Activated effector memory CD4-positive, alpha-beta T cell treated with anti-CD3 and anti-CD28 coated beads, Interleukin-2, amount 50 U/mL, for 16 hours (primary cell): ENCODE data around the gene PPP6R1.
A peak's percentile ranks its signal among the peaks of the same experiment; 100 is the strongest.

ENCODE experiments used
- DNase-seq: peaks from one replicate; pipeline ENCODE4 v3.0.0-alpha.2; 2020

Gene PPP6R1

DNA sequence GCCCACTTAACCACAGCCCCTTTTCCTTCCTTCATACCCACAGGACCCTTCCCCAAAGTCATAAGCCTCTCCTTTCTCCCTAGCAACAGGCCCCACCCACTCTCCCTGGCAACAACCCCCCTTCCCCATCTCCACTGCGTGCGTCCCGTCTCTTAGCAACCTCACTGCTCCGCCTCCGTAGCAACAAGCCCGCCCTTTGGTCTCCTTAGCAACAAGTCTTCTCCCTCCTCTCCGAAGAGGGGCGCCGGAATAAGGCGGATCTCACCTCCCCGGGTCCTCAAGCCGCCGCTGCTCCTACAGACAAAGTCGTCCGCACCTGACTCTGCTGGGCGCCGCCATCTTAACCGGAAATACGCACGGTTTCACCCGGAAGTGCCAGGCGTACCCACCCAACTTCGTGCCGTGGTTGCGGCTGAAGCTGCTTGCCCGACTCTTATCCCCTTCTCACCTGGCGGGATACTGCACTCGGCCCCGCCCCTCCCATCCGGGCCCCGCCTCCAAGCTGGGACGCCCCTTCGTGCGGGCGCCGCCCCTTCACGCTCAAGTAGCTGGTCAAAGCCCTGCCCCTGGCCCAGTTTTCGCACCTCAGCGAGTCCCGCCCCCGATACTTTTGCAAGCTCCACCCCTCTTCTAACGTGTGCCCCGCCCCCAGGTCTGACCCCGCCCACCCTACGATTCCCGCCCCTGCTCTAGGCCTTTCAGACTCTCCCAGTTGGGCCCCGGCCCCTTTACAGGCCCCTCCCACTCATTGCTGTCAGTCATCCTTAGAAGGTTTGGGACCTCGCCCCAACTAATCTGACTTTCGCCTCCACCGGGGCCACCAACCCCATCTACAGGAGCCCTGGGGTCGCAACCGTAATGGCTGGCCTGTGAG is 21.2 kb upstream of the PPP6R1 start, which contains the start of gene HSPBP1:
HSPBP1 (minus strand) TSS at position 341 of the 874 bp plus-strand sequence. CDS start 502 bp downstream, outside the sequence.
- peak; percentile 97 for DNase-seq

- DNase-seq: no peak
Measured at GRCh38 chr19:55279340-55279739, 20.5 kb upstream of the PPP6R1 start.

DNA sequence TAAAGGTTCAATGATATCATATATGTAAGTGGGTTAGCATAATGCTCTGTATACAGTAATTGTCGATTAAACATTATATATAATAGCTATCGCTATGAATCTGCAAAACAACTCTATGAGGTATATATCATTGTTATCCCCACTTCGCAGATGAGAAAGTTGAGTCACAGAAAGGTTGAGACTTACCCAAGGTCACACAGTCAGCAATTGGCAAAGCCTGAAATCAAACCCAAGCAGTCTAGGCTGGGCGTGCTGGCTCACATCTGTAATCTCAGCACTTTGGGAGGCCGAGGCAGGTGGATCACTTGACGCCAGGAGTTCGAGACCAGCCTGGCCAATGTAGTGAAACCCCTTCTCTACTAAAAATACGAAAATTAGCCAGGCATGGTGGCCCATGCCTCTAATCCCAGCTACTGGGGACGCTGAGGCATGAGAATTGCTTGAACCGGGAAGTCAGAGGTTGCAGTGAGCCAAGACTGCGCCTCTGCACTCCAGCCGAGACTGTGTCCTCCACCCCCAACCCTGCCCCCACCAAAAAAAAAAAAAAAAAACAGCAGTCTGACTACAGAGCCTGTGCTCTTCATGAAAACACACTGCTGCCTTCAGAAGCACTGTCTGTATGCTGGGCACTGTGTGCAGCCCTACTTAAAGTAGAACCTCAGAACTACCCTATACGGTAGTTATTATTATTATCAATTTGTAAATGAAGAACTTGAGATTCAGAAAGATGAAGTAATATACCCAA is 19.7 kb upstream of the PPP6R1 start:
- no peak for DNase-seq

DNA sequence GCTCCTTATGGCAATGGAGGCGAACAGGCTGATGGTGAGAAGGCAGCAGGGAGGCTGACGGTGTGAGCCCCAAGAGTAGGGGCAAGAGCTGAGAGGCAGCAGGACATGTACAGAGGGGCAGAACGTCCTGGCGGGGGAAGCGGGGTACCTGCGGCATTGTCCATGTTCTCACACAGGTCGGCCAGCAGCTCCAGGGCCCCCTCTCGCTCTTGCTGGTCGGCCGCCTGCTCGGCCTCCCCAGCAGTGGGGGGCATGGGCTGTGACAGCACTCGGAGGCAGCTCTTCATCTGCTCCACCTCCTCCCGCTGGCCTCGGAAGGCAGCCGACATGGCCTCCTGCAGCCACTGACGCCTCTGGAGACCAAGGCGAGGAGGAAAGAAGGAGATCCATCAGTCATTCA is 18.7 kb upstream of the PPP6R1 start:
- DNase-seq: no peak

- DNase-seq: no peak
Measured at GRCh38 chr19:55276720-55277430, 18.1 kb upstream of the PPP6R1 start.

GRCh38 chr19:55275851-55276719 is 17.3 kb upstream of the PPP6R1 start:
- no peak for DNase-seq

DNA sequence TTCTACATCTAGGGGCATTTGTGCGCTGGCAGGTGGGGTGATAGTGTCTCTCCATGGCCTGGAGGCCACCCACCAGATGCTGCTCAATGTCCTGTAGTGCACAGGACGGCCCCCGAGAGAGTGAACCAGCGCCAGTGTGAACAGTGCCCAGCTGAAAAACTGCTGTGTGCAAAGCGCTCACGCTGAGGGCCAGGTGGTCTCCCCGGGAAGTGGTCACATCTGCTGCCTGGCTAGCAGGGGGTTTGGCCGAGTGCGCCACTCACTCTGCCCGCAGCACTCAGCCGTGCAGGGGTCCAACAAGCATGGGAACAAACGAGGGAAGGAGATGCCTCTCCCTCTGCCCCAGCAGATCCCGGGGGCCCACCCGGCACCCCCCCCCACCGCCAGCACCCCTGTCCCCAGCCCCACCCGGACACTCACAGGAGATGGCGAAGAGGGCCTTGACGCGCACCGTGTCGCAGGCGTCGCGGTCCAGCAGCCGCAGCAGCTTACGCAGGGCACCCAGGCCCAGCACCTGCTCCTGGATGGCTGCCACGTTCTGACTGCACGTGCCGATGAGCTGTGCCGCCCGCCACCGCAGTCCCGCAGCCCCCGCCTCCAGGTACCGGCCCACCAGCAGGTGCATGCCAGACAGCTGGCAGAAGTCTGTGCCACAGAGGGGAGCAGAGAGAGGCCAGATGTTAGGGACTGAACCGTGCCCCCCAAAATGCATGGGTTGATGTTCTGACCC is 15.3 kb upstream of the PPP6R1 start:
- DNase-seq: no peak

DNA sequence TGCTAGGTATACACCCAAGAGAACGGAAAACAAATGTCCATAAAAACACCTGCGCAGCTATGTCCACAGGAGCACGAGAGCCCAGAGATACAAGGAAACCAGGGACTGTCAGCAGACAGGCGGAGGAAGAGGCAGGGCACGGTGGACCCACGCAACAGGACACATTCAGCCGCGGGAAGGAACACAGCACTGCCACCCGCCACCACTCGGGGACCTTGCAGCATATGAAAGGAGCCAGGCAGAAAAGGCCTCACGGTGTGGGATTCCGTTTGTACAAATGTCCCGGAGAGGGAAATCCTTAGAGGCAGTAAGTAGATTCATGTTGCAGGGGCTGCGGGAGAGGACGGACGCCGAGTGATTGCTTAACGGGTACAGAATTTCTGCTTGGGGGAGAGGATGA is 13.3 kb upstream of the PPP6R1 start:
- no peak for DNase-seq

GRCh38 chr19:55270172-55270942 is 11.5 kb upstream of the PPP6R1 start:
- DNase-seq: no peak

GRCh38 chr19:55269299-55269698 is 10.5 kb upstream of the PPP6R1 start:
- no peak for DNase-seq

DNA sequence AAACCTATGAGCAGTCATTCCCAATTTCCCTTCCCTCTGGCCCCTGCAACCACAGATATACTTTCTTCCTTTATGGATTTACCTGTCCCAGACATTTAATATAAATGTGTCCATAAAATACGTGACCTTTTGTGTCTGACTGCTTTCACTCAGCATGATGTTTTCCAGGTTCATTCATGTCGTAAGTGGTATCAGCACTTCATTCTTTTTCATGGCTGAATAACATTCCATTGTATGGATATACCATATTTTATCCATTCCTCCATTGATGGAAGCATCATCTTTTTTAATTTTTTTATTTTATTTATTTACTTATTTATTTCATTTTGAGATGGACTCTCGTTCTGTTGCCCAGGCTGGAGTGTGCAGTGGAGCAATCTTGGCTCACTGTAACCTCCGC is 8.0 kb upstream of the PPP6R1 start:
- DNase-seq: no peak

- DNase-seq: no peak
Measured at GRCh38 chr19:55266404-55266803, 7.6 kb upstream of the PPP6R1 start.

DNA sequence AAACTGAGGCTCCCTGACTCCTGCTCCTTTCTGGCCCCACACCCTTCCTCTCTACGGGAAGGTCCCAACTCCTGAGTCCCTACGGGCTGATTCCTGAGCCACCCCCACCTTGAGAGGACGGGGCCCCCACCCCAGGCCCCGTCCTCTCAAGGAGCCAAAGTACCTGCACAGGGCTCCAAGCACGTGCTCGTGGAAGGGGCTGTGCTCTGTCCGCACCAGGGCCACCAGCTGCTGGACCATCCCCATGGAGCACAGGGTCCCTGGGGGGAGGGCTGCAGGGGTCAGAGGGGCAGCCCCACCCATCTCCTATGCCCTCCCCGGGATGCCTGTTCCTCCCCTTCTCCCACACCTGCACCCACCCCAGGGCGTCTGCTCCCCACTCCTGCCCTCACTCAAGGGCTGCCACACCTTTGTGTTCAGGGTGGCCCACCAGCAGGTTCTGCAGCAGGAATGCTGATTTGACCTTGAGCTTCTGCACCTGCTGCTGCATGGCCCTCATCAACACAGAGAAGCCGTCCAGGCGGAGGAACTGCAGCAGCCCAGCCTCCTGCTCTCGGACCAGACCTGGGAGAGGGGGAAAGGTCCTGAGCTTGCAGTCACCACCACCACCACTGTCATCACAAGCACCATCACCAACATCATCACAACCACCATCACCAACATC is 7.0 kb upstream of the PPP6R1 start:
- DNase-seq: no peak

- DNase-seq: no peak
Measured at GRCh38 chr19:55265173-55265572, 6.4 kb upstream of the PPP6R1 start.

GRCh38 chr19:55264531-55264930 is 5.7 kb upstream of the PPP6R1 start:
- no peak for DNase-seq

GRCh38 chr19:55262359-55262758 is 3.5 kb upstream of the PPP6R1 start:
- DNase-seq: no peak

DNA sequence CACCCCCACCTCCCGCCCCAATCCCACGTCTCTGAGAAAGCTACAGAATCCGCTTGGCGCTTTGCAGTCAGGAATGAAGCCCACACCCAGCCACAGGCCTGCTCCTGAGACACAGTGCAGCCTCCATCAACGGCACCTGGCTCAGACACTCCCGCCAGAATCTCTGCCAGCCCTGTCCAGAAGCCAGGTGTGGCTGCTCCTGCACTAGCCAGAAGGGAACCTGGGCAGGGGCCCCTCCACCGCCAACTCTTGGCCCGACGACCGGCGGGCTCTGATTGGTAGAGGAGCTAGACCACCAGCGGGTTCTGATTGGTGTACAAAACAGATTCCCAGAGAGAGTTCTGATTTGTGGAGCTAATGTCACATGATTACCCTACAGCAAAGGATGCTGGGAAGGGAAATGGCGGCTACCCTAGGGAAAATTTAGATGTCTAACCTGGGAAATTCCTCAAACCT is 2.9 kb upstream of the PPP6R1 start:
- DNase-seq: no peak

DNA sequence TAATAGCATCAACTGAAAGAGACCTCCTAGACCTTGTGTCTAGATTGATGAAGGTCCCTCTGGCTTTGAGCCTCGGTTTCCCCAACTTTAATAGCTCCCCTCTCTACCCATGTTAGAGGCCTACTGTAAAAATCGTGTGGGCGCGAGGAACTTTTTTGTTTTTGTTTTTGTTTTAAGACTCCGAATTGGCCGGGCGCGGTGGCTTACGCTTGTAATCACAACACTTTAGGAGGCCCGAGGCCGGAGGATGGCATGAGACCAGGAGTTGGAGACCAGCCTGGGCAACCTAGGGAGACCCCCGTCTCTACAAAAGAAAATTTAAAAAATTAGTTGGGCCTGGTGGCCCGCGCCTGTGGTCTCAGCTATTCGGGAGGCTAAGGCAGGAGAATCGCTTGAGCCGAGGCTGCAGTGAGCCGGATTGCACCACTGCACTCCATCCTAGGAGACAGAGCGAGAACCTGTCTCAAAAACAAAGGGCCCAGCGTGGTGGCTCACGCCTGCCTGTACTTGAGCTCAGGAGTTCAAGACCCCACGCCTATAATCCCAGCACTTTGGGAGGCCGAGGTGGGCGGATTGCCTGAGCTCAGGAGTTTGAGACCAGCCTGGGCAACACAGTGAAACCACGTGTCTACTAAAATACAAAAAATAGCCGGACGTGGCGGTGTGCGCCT is 858 bp upstream of the PPP6R1 start:
- DNase-seq: no peak

GRCh38 chr19:55258476-55258827 is 365 bp downstream of the PPP6R1 start:
- peak; percentile 84 for DNase-seq
